B cell (primary cell): ENCODE measurements around the gene ASB18. TPM values are rescaled to one million over a fixed set of nuclear protein-coding genes. Genes with fewer than 3 reads are reported as not detected.

ENCODE experiments used
- ATAC-seq: fragments of 200-7000 bp; cut with Tn5 transposase; one replicate; pipeline ENCODE4 v1.10.0; 2021; ENCODE audit warnings: low read depth, mild to moderate bottlenecking, moderate number of reproducible peaks, moderate library complexity
- CTCF ChIA-PET: fragments of 350-600 bp; sonication (Branson Sonifier 250); formaldehyde crosslinking; loops from one replicate; lab custom pipeline; 2021; ENCODE audit warnings: antibody characterized with exemption, inconsistent platforms; lab: Charles Lee
- POLR2A ChIA-PET: fragments of 350-600 bp; sonication (Branson Sonifier 250); formaldehyde crosslinking; loops from one replicate; lab custom pipeline; 2021; ENCODE audit warnings: antibody characterized with exemption; lab: Charles Lee
- DNase-seq: peaks from one replicate; pipeline ENCODE4 v3.0.0; 2013
- H2AFZ ChIP-seq: 2 replicates; pipeline ENCODE4 v1.6.1; 2012; ENCODE audit warnings: mild to moderate bottlenecking, low read depth, low read length; ENCODE audit not compliant: insufficient read depth, poor library complexity, severe bottlenecking
- H3K27ac ChIP-seq, 2 donors: 1 replicate in 1 of 2; 2 replicates in 1 of 2; pipeline ENCODE4 v1.5.1; 2012 to 2013; ENCODE audit warnings: low read length in 2 of 2, mild to moderate bottlenecking in 2 of 2, moderate library complexity in 1 of 2
- H3K27me3 ChIP-seq, 4 experiments: fragments of 200-600 bp in 1 of 4; sonication (generic) in 1 of 4; replicated peaks in 1 of 4; 1 replicate in 2 of 4; 2 replicates in 2 of 4; pipeline versions ENCODE4 v1.6.1 to v1.7.0; 2013 to 2016; ENCODE audit warnings: low read length in 3 of 4, mild to moderate bottlenecking in 2 of 4, mixed read lengths in 1 of 4, moderate library complexity in 1 of 4; ENCODE audit not compliant: insufficient read depth in 4 of 4, control insufficient read depth in 3 of 4; ENCODE audit errors: control extremely low read depth in 1 of 4
- H3K36me3 ChIP-seq, 2 experiments: replicated peaks in 1 of 2; 1 replicate in 1 of 2; 2 replicates in 1 of 2; pipeline versions ENCODE4 v1.6.1 to v1.7.1; 2013; ENCODE audit warnings: low read length in 1 of 2; ENCODE audit not compliant: insufficient read depth in 2 of 2, control insufficient read depth in 1 of 2; ENCODE audit errors: control extremely low read depth in 1 of 2, extremely low read depth in 1 of 2
- H3K4me1 ChIP-seq, 2 donors: fragments of 200-600 bp in 1 of 2; sonication (generic) in 1 of 2; 1 replicate in 1 of 2; 2 replicates in 1 of 2; pipeline versions ENCODE4 v1.5.1 to v1.6.1; 2013 to 2017; ENCODE audit warnings: low read length in 2 of 2; ENCODE audit not compliant: control insufficient read depth in 2 of 2, insufficient read depth in 2 of 2
- H3K4me2 ChIP-seq: replicated peaks from 2 replicates; pipeline ENCODE3; 2012; ENCODE audit warnings: mild to moderate bottlenecking, low read depth, low read length; ENCODE audit not compliant: poor library complexity, severe bottlenecking
- H3K4me3 ChIP-seq, 5 experiments: fragments of 200-600 bp in 1 of 5; sonication (generic) in 1 of 5; 1 replicate in 3 of 5; 2 replicates in 2 of 5; pipeline versions ENCODE4 v1.5.1 to v1.7.0; 2011 to 2016; ENCODE audit warnings: low read length in 4 of 5, mild to moderate bottlenecking in 4 of 5, low read depth in 2 of 5, control low read depth in 1 of 5, moderate library complexity in 1 of 5; ENCODE audit not compliant: insufficient read depth in 1 of 5; ENCODE audit errors: control extremely low read depth in 1 of 5, extremely low read depth in 1 of 5
- H3K79me2 ChIP-seq: fragments of 200-600 bp; sonication (generic); one replicate; pipeline ENCODE4 v1.6.0; 2016; ENCODE audit warnings: low read length; ENCODE audit not compliant: control insufficient read depth, insufficient read depth
- H3K9ac ChIP-seq: fragments of 200-600 bp; sonication (generic); 2 replicates; pipeline ENCODE4 v1.6.1; 2017; ENCODE audit warnings: mild to moderate bottlenecking, low read length, moderate library complexity
- H3K9me3 ChIP-seq, 3 donors: one replicate each; pipeline versions ENCODE4 v1.6.1 to v1.7.1; 2013; ENCODE audit warnings: low read length in 2 of 3; ENCODE audit not compliant: control insufficient read depth in 2 of 3, insufficient read depth in 1 of 3; ENCODE audit errors: control extremely low read depth in 1 of 3
- H4K20me1 ChIP-seq: 2 replicates; pipeline ENCODE4 v1.6.0; 2012; ENCODE audit warnings: mild to moderate bottlenecking, low read length; ENCODE audit not compliant: insufficient read depth, control insufficient read depth, poor library complexity, severe bottlenecking
- H3K27ac Mint-ChIP-seq: one replicate; pipeline ENCODE4 v1.8.0; 2021; ENCODE audit warnings: mixed read lengths
- H3K27me3 Mint-ChIP-seq: one replicate; pipeline ENCODE4 v1.8.0; 2021; ENCODE audit warnings: mixed read lengths
- H3K4me1 Mint-ChIP-seq: one replicate; pipeline ENCODE4 v1.8.0; 2021; ENCODE audit warnings: mixed read lengths
- H3K4me3 Mint-ChIP-seq: one replicate; pipeline ENCODE4 v1.8.0; 2021; ENCODE audit warnings: mixed read lengths
- H3K9me3 Mint-ChIP-seq: one replicate; pipeline ENCODE4 v1.8.0; 2022; ENCODE audit warnings: mixed read lengths; ENCODE audit not compliant: insufficient read depth
- EZH2 ChIP-seq: IDR thresholded peaks from 2 replicates; pipeline ENCODE4 v1.6.1; 2012; ENCODE audit warnings: borderline replicate concordance, low read depth, mild to moderate bottlenecking, moderate library complexity, low read length; ENCODE audit not compliant: insufficient read depth, poor library complexity, severe bottlenecking
- WGBS: methylation state at CpG from one replicate; pipeline ENCODE4 v1.1.5; 2013; ENCODE audit warnings: missing lambda C conversion rate; ENCODE audit not compliant: insufficient coverage; 5-methylcytosine and 5-hydroxymethylcytosine counted together
- intact Hi-C: fragments of 100-400 bp; cut with micrococcal nuclease; formaldehyde crosslinking; loops from one replicate; pipeline ENCODE4 v1.10.0; 2022
- polyA plus RNA-seq: library from polyadenylated mRNA; depleted of rRNA; stranded (reverse); fragments of >200 nt; gene quantifications from 2 replicates; pipeline ENCODE4 v1.2.3, GENCODE V29; 2012
- total RNA-seq, 2 donors: library from RNA; stranded (reverse); fragments of 120-200 nt in 1 of 2; gene quantifications; 1 replicate in 1 of 2; 2 replicates in 1 of 2; pipeline versions ENCODE4 v1.2.3 to v1.2.4, GENCODE V29; 2013 to 2022
- TF ChIP-seq, protein P1 (sequence below): fragments of 200-600 bp; IDR thresholded peaks from one replicate; pipeline ENCODE4 v1.8.0; 2022; ENCODE audit warnings: antibody characterized with exemption, mild to moderate bottlenecking

ASB18 gene
- total and polyA plus RNA-seq, 2 donors (not counting 1 experiment from before 2014, with no cell fraction given), result not detected

GRCh38 chr2:236294647-236295046 is 30.4 kb upstream of the ASB18 start:
- 88% methylated on average over 7 of the region's 9 CpGs for WGBS
- Histone ChIP-seq H3K4me1 (no peaks in the 10 kb centered on the region), H3K9ac (no peak overlapping the region), H3K79me2 (no peaks in the 10 kb centered on the region), H4K20me1 (no peaks in the 10 kb centered on the region), H3K27me3 (peaks cover 0 to 3% (median 0%) of the 10 kb centered on the region in 4 experiments), H3K9me3 (peaks cover 0 to 3% (median 0%) of the 10 kb centered on the region in 3 donors), H3K4me2 (no peak overlapping the region), H3K4me3 (no peak overlapping the region), H2AFZ (no peak overlapping the region), H3K36me3 (no peaks in the 10 kb centered on the region), H3K27ac (no peak overlapping the region)
- H3K4me1 Mint-ChIP-seq, result no peaks in the 10 kb centered on the region
- intact Hi-C loops, result no loop called here
- DNase-seq, result no peak
- CTCF ChIA-PET, result interaction anchor here (0.7 kb wide), 1 partner anchor 1150 kb away, joined by 4 read pairs; no protein-coding TSS in a partner anchor
- POLR2A ChIA-PET, result no interaction called here
- H3K27ac Mint-ChIP-seq, result no peak overlapping the region
- no peak for ATAC-seq
- H3K9me3 Mint-ChIP-seq, result no peaks in the 10 kb centered on the region
- H3K27me3 Mint-ChIP-seq, result peaks cover 17% of the 10 kb centered on the region
- TF ChIP-seq, protein P1, sequence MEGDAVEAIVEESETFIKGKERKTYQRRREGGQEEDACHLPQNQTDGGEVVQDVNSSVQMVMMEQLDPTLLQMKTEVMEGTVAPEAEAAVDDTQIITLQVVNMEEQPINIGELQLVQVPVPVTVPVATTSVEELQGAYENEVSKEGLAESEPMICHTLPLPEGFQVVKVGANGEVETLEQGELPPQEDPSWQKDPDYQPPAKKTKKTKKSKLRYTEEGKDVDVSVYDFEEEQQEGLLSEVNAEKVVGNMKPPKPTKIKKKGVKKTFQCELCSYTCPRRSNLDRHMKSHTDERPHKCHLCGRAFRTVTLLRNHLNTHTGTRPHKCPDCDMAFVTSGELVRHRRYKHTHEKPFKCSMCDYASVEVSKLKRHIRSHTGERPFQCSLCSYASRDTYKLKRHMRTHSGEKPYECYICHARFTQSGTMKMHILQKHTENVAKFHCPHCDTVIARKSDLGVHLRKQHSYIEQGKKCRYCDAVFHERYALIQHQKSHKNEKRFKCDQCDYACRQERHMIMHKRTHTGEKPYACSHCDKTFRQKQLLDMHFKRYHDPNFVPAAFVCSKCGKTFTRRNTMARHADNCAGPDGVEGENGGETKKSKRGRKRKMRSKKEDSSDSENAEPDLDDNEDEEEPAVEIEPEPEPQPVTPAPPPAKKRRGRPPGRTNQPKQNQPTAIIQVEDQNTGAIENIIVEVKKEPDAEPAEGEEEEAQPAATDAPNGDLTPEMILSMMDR, result no peak
- no peak for TF ChIP-seq EZH2
- no peak overlapping the region for H3K4me3 Mint-ChIP-seq

- ATAC-seq (no peak), DNase-seq (no peak)
- H2AFZ ChIP-seq, result no peak overlapping the region
- H3K4me3 ChIP-seq, result no peak overlapping the region
- POLR2A ChIA-PET, result no interaction called here
- TF ChIP-seq, protein P1, result no peak
- TF ChIP-seq EZH2, result no peak
- H4K20me1 ChIP-seq, result no peaks in the 10 kb centered on the region
- H3K4me1 ChIP-seq, result no peaks in the 10 kb centered on the region
- no peak overlapping the region for H3K27ac ChIP-seq
- intact Hi-C loops, result no loop called here
- no peak overlapping the region for H3K4me3 Mint-ChIP-seq
- no peak overlapping the region for H3K27ac Mint-ChIP-seq
- H3K9me3 ChIP-seq, result no peaks in the 10 kb centered on the region
- no peaks in the 10 kb centered on the region for H3K9me3 Mint-ChIP-seq
- CTCF ChIA-PET, result no interaction called here
- H3K9ac ChIP-seq, result no peak overlapping the region
- WGBS, result 70% methylated on average over 4 of the region's 6 CpGs
- H3K36me3 ChIP-seq, result no peaks in the 10 kb centered on the region
- no peaks in the 10 kb centered on the region for H3K4me1 Mint-ChIP-seq
- H3K27me3 Mint-ChIP-seq, result peaks cover 21% of the 10 kb centered on the region
- peaks cover 0 to 3% (median 0%) of the 10 kb centered on the region in 4 experiments for H3K27me3 ChIP-seq
- no peak overlapping the region for H3K4me2 ChIP-seq
- H3K79me2 ChIP-seq, result no peaks in the 10 kb centered on the region
Measured at GRCh38 chr2:236293241-236293810, 29.1 kb upstream of the ASB18 start.
